K562 (cell line): Measurements from ENCODE around the gene PTGIS. TPM values are rescaled to one million over a fixed set of nuclear protein-coding genes. Genes with fewer than 3 reads are reported as not detected.

Experiments
- CBFA2T3 ChIP-seq: fragments of 450-650 bp; IDR thresholded peaks from 2 replicates; pipeline ENCODE4 v1.6.1; 2017
- CBX3 ChIP-seq, 2 experiments: IDR thresholded peaks; 1 replicate in 1 of 2; 2 replicates in 1 of 2; pipeline ENCODE4 v1.6.1; 2012; ENCODE audit warnings: inconsistent platforms in 2 of 2, low read length in 2 of 2, borderline replicate concordance in 1 of 2, control low read depth in 1 of 2
- CSDE1 ChIP-seq, 2 experiments: fragments of 450-650 bp; IDR thresholded peaks; 2 replicates each; pipeline ENCODE4 v1.6.1; 2016; ENCODE audit warnings: mild to moderate bottlenecking in 1 of 2
- ESRRB ChIP-seq: fragments of 250-450 bp; sonication (Bioruptor Pico); IDR thresholded peaks from 2 replicates; pipeline ENCODE4 v1.5.0; 2020; ENCODE audit warnings: mild to moderate bottlenecking, moderate library complexity, borderline replicate concordance
- ETS2 ChIP-seq: IDR thresholded peaks from 2 replicates; pipeline ENCODE4 v1.6.1; 2016; ENCODE audit warnings: borderline replicate concordance, missing genetic modification characterization, mild to moderate bottlenecking, moderate library complexity, missing compliant biosample characterization; ENCODE audit not compliant: poor library complexity, severe bottlenecking
- EZH2 ChIP-seq: IDR thresholded peaks from 2 replicates; pipeline ENCODE4 v1.6.1; 2012; ENCODE audit warnings: low read depth, mild to moderate bottlenecking, inconsistent platforms, low read length, borderline replicate concordance
- FOXO4 ChIP-seq: fragments of 450-650 bp; formaldehyde crosslinking; IDR thresholded peaks from 2 replicates; pipeline ENCODE4 v1.4.0; 2020; ENCODE audit warnings: mild to moderate bottlenecking, moderate library complexity
- HDAC3 ChIP-seq: fragments of 450-650 bp; IDR thresholded peaks from 2 replicates; pipeline ENCODE4 v1.6.1; 2018; ENCODE audit warnings: borderline replicate concordance, mild to moderate bottlenecking, moderate library complexity; ENCODE audit not compliant: partially characterized antibody
- MEIS2 ChIP-seq: fragments of 450-650 bp; IDR thresholded peaks from 2 replicates; pipeline ENCODE4 v1.6.1; 2014; ENCODE audit warnings: mild to moderate bottlenecking; ENCODE audit not compliant: partially characterized antibody
- PCBP2 ChIP-seq: fragments of 200-400 bp; formaldehyde crosslinking; IDR thresholded peaks from 2 replicates; pipeline ENCODE4 v1.6.1; 2018; ENCODE audit warnings: low read length, low read depth, mild to moderate bottlenecking, moderate library complexity; ENCODE audit not compliant: poor library complexity, severe bottlenecking
- PRMT5 ChIP-seq: sonication (generic); formaldehyde crosslinking; IDR thresholded peaks from 2 replicates; pipeline ENCODE4 v1.5.0; 2020; ENCODE audit warnings: missing genetic modification reagents
- PTTG1 ChIP-seq: fragments of 450-650 bp; IDR thresholded peaks from 2 replicates; pipeline ENCODE4 v1.6.1; 2016; ENCODE audit warnings: low read depth, mild to moderate bottlenecking, missing genetic modification characterization, missing compliant biosample characterization
- REST ChIP-seq, 2 experiments: fragments of 450-650 bp; formaldehyde crosslinking in 1 of 2; IDR thresholded peaks; 2 replicates each; pipeline versions ENCODE4 v1.4.0 to v1.6.1; 2014 to 2020; ENCODE audit warnings: mild to moderate bottlenecking in 2 of 2, borderline replicate concordance in 1 of 2, low read depth in 1 of 2
- RUNX1 ChIP-seq: sonication (generic); IDR thresholded peaks from 2 replicates; pipeline ENCODE4 v1.6.1; 2016; ENCODE audit warnings: antibody characterized with exemption, low read depth
- SREBF1 ChIP-seq: fragments of 150-350 bp; IDR thresholded peaks from 2 replicates; pipeline ENCODE4 v1.6.1; 2014; ENCODE audit warnings: antibody characterized with exemption, low read depth, low read length, borderline replicate concordance
- ZFPM2 ChIP-seq: fragments of 250-450 bp; sonication (Bioruptor Pico); IDR thresholded peaks from 2 replicates; pipeline ENCODE4 v1.5.1; 2022; ENCODE audit warnings: mild to moderate bottlenecking
- ZKSCAN1 ChIP-seq: fragments of 150-350 bp; IDR thresholded peaks from 2 replicates; pipeline ENCODE4 v1.6.1; 2016; ENCODE audit warnings: low read depth, low read length
- ZNF224 ChIP-seq: sonication (generic); formaldehyde crosslinking; IDR thresholded peaks from 2 replicates; pipeline ENCODE4 v1.8.0; 2022; ENCODE audit warnings: mild to moderate bottlenecking, missing genetic modification reagents
- ZZZ3 ChIP-seq: fragments of 450-650 bp; IDR thresholded peaks from 2 replicates; pipeline ENCODE4 v1.6.1; 2016; ENCODE audit warnings: antibody characterized with exemption, mild to moderate bottlenecking, moderate library complexity
- polyA plus RNA-seq, 8 experiments: library from polyadenylated mRNA; depleted of rRNA in 4 of 8; stranded (reverse) in 5 of 8; unstranded in 3 of 8; fragments of >200 nt; fragmentation: Nextera tagmentation in 2 of 8; fragmentation: Illumina TruSeq in 1 of 8; extraction: Ambion mirVana in 2 of 8; extraction: Trizol in 1 of 8; gene quantifications; 2 replicates each; pipeline versions ENCODE4 v1.2.1 to v1.2.3, GENCODE V29; 2011 to 2014; ENCODE audit warnings: inconsistent platforms in 1 of 8, missing spikeins in 1 of 8
- total RNA-seq, 7 experiments: library from RNA; depleted of rRNA in 6 of 7; stranded (reverse); fragments of >200 nt in 6 of 7; fragmentation: Illumina TruSeq in 2 of 7; extraction: Trizol in 2 of 7; gene quantifications; 2 replicates each; pipeline versions ENCODE4 v1.2.1 to v1.2.3, GENCODE V29; 2011 to 2021; ENCODE audit warnings: low replicate concordance in 1 of 7

PTGIS gene
- total and polyA plus RNA-seq, 9 of the 15 experiments (the other 6 are each of a cell fraction or from before 2014, with no cell fraction given): not detected

GRCh38 chr20:49610691-49611538 is 43.0 kb upstream of the PTGIS start (continued):
- TF ChIP-seq REST (IDR thresholded peaks at IDR 0.05; ENCODE audit: borderline replicate concordance) (peak; percentile 97), REST (CRISPR knock-in tag; IDR thresholded peaks at IDR 0.05; ENCODE audit: low read depth) (no peak), PTTG1 (tag) (no peak), ZZZ3 (no peak), CBFA2T3 (peak; percentile 26), HDAC3 (no peak), CSDE1 (IDR thresholded peaks at IDR 0.05) (no peak), ETS2 (no peak), ESRRB (CRISPR knock-in tag) (no peak), FOXO4 (CRISPR knock-in tag) (no peak), RUNX1 (0 out of 2 replicates have a peak, but pooled peaks have one; percentile 32), ZNF224 (no peak), ZFPM2 (no peak), CBX3 (IDR thresholded peaks at IDR 0.05; ENCODE audit: borderline replicate concordance in 1 of 2, low read length in 2 of 2) (peak in 1 of 2 experiments; percentile 48; a peak in 2 of 3 replicates), PCBP2 (no peak), SREBF1 (no peak), ZKSCAN1 (peak; percentile 99), MEIS2 (peak; percentile 34), PRMT5 (no peak), EZH2 (no peak)
